AG10803 (cell line): ENCODE results near the gene PRPH.
A peak's percentile ranks its signal among the peaks of the same experiment; 100 is the strongest.
"Not testable (repeated sequence)": the region's sequence is repeated elsewhere in the genome, so short reads cannot be mapped to it uniquely, and the experiment has no call there.

Source experiments
- DNase-seq: peaks from one replicate; pipeline ENCODE4 v3.0.0; 2010; ENCODE audit warnings: low read depth
- H3K4me3 ChIP-seq: 2 replicates; pipeline ENCODE4 v1.5.1; 2011; ENCODE audit warnings: mild to moderate bottlenecking, low read length, control low read depth
- TF ChIP-seq, protein P1 (sequence below): conservative IDR thresholded peaks from 2 replicates; pipeline ENCODE4 v1.5.1; 2011; ENCODE audit warnings: mild to moderate bottlenecking, low read length, control low read depth, inconsistent platforms

PRPH gene

DNA sequence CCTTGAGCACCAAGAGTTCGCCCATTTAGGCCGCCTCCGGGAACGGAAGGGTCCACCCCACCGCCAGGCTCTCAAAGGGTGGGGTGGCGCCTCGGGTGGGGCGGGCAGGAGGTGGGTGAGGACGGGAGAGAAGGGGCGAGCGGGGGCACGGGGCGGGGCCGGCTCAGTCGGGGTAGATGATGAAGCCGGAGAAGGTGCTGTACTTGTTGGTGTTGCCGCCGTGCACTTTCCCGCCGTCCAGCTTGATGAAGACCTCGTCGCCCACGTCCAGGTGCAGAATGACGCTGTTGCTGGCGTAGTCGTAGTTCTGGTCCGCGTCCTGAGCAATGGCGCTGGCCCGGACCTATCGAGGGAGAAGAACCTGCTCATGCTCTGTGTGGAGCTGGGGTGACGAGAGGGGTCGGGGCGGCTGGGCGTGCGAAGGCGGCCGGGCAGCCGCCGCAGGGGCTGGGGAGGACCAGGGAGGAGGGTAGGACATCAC is 38.0 kb downstream of the PRPH start:
- no peak for DNase-seq
- peak overlapping the region; percentile 15; the same call in 1 of the 2 replicates for H3K4me3 ChIP-seq

DNA sequence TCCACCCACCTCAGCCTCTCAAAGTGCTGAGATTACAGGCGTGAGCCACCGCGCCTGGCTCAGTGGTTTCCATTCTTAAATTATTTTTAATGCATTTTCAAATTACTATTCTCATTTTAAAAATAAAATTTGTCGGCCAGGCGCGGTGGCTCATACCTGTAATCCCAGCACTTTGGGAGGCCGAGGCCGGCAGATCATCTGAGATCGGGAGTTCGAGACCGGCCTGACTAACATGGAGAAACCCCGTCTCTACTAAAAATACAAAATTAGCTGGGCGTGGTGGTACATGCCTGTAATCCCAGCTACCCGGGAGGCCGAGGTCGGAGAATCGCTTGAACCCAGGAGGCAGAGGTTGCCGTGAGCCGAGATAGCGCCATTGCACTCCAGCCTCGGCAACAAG is 38.8 kb downstream of the PRPH start:
- not testable (repeated sequence) for H3K4me3 ChIP-seq

More for the DNA sequence above, 38.0 kb downstream of the PRPH start:
- TF ChIP-seq, protein P1, sequence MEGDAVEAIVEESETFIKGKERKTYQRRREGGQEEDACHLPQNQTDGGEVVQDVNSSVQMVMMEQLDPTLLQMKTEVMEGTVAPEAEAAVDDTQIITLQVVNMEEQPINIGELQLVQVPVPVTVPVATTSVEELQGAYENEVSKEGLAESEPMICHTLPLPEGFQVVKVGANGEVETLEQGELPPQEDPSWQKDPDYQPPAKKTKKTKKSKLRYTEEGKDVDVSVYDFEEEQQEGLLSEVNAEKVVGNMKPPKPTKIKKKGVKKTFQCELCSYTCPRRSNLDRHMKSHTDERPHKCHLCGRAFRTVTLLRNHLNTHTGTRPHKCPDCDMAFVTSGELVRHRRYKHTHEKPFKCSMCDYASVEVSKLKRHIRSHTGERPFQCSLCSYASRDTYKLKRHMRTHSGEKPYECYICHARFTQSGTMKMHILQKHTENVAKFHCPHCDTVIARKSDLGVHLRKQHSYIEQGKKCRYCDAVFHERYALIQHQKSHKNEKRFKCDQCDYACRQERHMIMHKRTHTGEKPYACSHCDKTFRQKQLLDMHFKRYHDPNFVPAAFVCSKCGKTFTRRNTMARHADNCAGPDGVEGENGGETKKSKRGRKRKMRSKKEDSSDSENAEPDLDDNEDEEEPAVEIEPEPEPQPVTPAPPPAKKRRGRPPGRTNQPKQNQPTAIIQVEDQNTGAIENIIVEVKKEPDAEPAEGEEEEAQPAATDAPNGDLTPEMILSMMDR: no peak

DNA sequence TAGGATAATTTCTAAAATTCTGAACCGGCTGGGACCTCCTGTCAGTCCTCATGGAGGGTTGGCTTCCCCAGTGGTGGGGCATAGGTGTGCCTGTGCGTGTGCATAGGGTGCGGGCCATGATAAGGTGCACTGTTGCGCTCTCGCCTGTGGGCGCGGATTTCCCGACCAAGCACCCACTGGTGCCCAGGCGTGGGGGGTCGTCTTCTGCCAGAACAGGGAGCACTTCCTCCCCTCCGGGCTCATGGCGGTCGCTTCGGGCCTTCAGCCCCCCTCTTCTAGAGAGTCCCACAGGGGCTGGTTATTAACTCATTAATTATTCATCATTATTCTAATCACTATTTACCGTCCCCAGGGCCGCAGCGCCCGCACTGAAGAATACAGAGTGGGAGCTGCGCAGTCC is 39.3 kb downstream of the PRPH start:
- DNase-seq: no peak
- no peak overlapping the region for H3K4me3 ChIP-seq
- TF ChIP-seq, protein P1: no peak

More for the DNA sequence above, 38.8 kb downstream of the PRPH start:
- not testable (repeated sequence) for DNase-seq

DNA sequence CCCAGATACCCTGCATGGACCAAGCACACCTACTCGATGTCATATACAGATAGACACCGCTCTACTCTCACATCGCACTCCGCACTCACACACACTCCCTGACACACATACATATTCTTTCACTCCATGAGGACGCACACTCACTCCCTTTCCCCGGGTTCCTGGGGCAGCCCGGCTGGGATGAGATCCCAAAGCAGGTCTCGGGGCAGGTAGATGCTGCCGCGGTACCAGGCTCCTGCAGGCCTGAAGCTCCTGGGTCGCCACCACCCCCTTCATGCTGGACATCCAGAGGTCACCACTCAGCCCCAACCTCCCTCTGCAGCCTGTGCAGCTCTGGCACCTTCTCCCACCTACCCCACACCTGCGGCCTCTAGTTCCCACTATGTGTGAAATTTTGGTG is 39.7 kb downstream of the PRPH start:
- TF ChIP-seq, protein P1: no peak
- H3K4me3 ChIP-seq: no peak overlapping the region

DNA sequence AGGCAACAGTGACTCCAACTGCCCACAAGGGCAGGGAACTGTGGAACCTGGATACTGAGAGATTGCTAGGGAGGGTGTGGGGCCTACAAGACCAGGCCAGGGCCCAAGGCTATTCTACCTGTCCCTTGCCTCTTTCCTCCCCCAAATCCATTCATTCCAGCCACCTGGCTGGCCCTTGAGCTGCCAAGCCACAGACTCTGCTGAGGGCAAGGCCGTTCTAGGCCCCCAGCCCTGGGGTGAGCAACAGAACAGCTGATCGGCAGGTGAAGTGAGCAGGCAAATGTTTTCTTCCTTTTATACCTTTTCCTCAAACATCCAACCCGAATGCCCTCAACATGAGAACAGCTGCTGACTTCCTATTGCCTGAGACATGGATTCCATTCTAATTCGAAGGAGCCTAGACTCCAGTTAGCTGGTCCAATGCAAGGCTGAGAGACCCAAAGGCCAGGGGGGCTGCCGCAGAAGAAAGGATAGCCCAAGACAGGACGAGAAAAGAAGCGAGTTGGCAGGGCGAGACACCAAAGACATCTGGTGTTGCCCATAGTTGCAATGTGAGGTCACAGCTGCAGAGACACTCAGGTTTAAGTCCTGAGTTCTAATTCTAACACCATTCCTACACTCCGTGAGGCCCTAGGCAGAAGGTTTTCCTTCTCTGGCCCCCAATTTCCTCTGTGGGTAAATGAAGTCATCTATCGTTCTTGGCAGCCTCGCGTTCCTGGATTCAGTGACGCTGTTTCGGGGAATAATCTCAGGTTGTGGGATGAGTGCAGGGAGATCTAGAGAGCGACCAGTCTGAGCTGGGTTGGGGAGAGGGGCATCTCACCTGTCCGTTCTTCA is 40.4 kb downstream of the PRPH start:
- TF ChIP-seq, protein P1: no peak
- no peak for DNase-seq
- H3K4me3 ChIP-seq: no peak overlapping the region

More for the DNA sequence above, 39.7 kb downstream of the PRPH start:
- no peak for DNase-seq

DNA sequence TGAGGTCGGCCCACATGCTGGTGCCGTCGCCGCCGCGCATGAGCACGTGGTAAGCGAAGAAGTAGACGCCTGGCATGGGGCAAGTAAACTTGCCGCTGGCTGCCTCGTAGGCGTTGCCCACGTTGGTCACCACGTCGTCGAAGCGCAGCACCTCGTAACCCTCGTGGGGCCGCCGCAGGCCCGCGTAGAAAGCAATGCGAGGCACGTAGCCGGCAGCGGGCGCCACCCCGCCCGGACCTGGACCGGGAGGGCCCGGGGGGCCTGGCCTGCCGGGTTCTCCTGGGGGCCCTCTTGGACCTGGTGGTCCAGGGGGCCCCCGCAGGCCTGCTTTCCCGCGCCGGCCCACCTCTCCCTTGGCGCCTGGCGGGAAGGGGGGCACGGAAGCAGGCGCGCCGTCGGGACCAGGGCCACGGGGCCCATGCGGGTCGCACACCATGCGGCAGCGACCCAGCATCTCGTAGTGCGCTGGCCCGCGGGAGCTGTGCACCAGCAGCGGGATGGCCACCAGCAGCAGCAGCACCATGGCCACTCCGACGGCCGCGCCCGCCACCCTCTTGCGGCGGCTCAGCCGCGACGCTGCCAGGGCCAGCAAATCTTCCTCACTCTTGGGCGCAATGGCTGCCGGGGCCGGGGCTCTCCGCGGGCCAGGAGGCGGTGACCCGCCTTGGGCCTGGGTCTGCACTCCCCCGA is 41.2 kb downstream of the PRPH start:
- TF ChIP-seq, protein P1: no peak
- DNase-seq: no peak
- no peak overlapping the region for H3K4me3 ChIP-seq

DNA sequence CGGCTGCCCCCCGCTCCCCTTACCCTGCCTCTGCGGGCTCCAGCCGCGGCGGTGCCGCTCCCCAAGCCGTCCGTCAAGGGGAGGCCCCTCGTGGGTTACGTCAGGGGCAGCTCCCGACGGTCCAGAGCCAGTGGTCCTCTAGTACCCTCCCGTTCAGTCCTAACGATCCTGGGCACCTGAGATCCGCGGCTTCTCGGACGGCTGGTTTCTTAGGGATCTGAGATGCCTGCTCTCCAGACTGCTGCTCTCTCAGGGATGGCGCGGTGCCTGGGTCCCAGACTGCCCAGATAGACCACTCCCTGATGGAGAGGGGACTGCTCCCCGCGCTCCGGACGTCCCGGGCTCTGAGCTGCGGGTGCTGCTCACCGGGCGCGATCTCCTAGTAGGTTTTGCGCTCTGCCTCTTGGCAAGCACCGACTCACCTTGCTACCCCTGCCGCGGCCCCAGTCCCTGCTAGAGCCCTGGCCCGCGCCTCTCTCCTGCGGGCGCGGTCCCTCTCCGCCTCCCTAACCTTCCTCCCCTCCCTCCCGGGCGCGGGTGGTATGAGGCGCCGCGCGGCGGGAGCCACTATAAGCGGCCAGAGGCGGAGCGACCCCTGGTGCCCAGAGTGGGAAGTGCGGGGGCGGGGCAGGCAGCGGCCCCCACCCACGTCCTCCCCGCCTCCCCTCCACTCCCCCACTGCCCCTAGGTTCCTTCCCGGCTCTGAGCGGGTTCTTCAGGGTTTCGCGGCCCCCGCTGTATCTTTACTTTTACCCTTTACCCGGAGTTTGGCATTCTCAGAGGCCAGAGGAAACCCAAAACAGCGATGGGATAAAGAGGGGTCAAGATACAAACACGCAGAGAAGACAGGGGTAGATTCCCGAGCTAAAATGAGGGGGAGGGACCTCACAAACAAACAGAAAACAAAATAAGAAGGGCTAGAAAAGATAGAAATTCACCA is 42.0 kb downstream of the PRPH start, which contains the start of gene C1QL4:
Gene C1QL4 (minus strand): TSS at position 544 of the 940 bp plus-strand sequence. CDS start 711 bp downstream, outside the sequence.
- peak; percentile 45 for DNase-seq
- H3K4me3 ChIP-seq: peak within 1 kb of the TSS; percentile 47
- TF ChIP-seq, protein P1: peak; percentile 68
